Activated CD8-positive, alpha-beta T cell treated with anti-CD3 and anti-CD28 coated beads for 36 hours (primary cell): ENCODE data around the gene LAMB2. TPM values are rescaled to one million over a fixed set of nuclear protein-coding genes. Genes with fewer than 3 reads are reported as not detected.
A peak's percentile ranks its signal among the peaks of the same experiment; 100 is the strongest.

Experiments
- ATAC-seq: fragments of 200-7000 bp; cut with Tn5 transposase; one replicate; pipeline ENCODE4 v1.10.0; 2021; ENCODE audit warnings: mild to moderate bottlenecking, moderate library complexity
- CTCF ChIA-PET: fragments of 350-600 bp; sonication (Branson Sonifier 250); formaldehyde crosslinking; loops from one replicate; lab custom pipeline; 2021; ENCODE audit warnings: antibody characterized with exemption; lab: Charles Lee
- POLR2A ChIA-PET: fragments of 350-600 bp; sonication (Branson Sonifier 250); formaldehyde crosslinking; loops from one replicate; lab custom pipeline; 2021; ENCODE audit warnings: antibody characterized with exemption; lab: Charles Lee
- DNase-seq: peaks from one replicate; pipeline ENCODE4 v3.0.0-alpha.2; 2020
- H3K27ac Mint-ChIP-seq: one replicate; pipeline ENCODE4 v1.8.0; 2021; ENCODE audit warnings: mild to moderate bottlenecking, mixed read lengths
- H3K27me3 Mint-ChIP-seq: one replicate; pipeline ENCODE4 v1.8.0; 2021; ENCODE audit warnings: mixed read lengths
- H3K36me3 Mint-ChIP-seq: one replicate; pipeline ENCODE4 v1.8.0; 2021; ENCODE audit warnings: low read depth, mixed read lengths
- H3K4me1 Mint-ChIP-seq: one replicate; pipeline ENCODE4 v1.8.0; 2021; ENCODE audit warnings: low read depth, mixed read lengths
- H3K4me3 Mint-ChIP-seq: one replicate; pipeline ENCODE4 v1.8.0; 2021; ENCODE audit warnings: mild to moderate bottlenecking, moderate library complexity, mixed read lengths
- H3K9me3 Mint-ChIP-seq: one replicate; pipeline ENCODE4 v1.8.0; 2021; ENCODE audit warnings: mixed read lengths
- CTCF ChIP-seq: fragments of 200-600 bp; IDR thresholded peaks from one replicate; pipeline ENCODE4 v1.8.0; 2022; ENCODE audit warnings: antibody characterized with exemption, mild to moderate bottlenecking
- intact Hi-C: fragments of 100-400 bp; cut with micrococcal nuclease; formaldehyde crosslinking; loops from one replicate; pipeline ENCODE4 v1.10.0; 2022
- total RNA-seq, 2 experiments: library from RNA; stranded (reverse); gene quantifications; one replicate each; pipeline ENCODE4 v1.2.3, GENCODE V29; 2021

LAMB2 gene
- total RNA-seq, 2 experiments from 2014 or later: not detected

DNA sequence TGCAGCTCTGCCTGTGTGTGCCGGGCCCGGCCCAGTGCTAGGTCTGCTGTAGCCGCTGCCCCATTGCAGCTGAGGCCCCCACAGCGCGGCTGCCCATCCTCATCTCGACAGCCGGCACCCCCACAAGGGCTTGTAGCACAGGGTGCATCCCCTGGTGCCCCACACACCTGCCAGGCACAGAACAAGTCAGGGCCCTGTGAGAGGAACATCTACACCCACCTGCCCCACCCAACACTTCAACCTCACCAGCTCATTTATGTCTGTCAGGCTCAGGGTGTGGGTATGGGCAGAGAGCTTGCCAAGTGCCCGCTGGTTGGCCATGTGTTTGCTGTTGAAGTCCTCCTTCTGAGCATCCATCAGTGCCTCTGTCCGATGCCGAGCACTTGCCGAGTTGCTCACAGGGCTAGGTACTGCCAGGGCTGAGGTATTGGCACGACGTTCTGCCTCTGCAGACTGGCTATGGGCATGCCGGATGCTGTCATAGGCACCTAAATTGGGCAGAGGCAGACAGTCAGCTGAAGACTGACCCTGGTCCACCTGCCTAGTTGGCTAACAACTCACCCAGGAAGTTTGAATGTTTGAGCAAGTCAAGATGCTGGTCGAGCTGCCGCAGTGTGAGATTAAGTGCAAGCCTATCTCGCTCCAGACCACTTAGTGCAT, 9.8 kb downstream of the LAMB2 start:
- intact Hi-C loops: no loop called here
- ChIA-PET POLR2A (no interaction called here), CTCF (no interaction called here)
- no peak for TF ChIP-seq CTCF
- DNase-seq (no peak), ATAC-seq (no peak)
- Mint-ChIP-seq H3K27me3 (no peaks in the 10 kb centered on the region), H3K9me3 (no peaks in the 10 kb centered on the region), H3K27ac (no peak overlapping the region), H3K4me3 (no peak overlapping the region), H3K36me3 (peaks cover 5% of the 10 kb centered on the region), H3K4me1 (peaks cover 20% of the 10 kb centered on the region)

DNA sequence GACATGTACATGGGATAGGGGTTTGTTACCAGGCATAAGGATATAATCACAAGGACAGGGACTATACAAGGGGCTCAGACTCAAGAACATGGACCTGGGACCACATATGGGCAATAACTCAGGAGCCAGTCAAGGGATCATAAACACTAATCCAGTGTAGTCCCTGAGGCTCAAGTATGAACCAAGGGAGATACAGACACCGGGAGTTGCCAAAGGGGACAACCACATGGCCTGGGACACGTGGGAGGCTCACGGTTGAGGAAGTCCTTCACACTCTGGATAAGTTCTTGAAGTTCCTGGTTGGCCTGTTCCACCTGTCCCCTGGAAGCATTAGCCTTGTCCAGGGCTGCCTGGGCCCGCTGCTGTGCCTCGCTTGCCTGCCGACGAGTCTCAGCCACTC, 10.4 kb downstream of the LAMB2 start:
- Mint-ChIP-seq H3K9me3 (no peaks in the 10 kb centered on the region), H3K4me3 (no peak overlapping the region), H3K36me3 (peaks cover 7% of the 10 kb centered on the region), H3K4me1 (peaks cover 20% of the 10 kb centered on the region), H3K27me3 (no peaks in the 10 kb centered on the region), H3K27ac (peak overlapping the region; percentile 85)
- ATAC-seq (no peak), DNase-seq (no peak)
- intact Hi-C loops: no loop called here
- POLR2A ChIA-PET: no interaction called here
- TF ChIP-seq CTCF: no peak
- CTCF ChIA-PET: interaction anchor here (1.0 kb wide), 1 partner anchor 48 kb away, joined by 5 read pairs; the partner anchor contains the start of gene KLHDC8B

DNA sequence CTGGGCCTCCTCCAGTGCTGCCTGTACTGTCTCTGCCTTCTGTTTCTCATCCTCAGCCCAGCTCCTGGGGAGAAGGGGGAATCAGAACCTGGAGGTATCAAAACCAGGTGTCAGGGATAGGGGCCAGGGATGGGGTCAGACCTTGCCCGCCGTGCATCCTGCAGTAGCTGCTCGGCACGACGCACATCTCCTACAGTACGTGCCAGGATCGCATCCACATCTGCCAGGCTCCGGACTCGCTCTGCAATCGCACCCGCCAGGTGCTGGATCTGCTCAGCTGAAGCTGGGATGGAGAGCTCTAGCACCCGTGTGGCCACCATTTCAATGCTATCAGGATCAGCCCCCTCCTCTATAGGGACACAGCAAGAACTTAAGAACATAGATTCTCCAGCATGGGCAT, 10.8 kb downstream of the LAMB2 start:
- DNase-seq: no peak
- CTCF ChIA-PET: interaction anchor here (1.0 kb wide), 1 partner anchor 49 kb away, joined by 5 read pairs; the partner anchor contains the start of gene KLHDC8B
- Mint-ChIP-seq H3K9me3 (no peaks in the 10 kb centered on the region), H3K27ac (peak overlapping the region; percentile 85), H3K4me3 (peak overlapping the region; percentile 87), H3K4me1 (peaks cover 20% of the 10 kb centered on the region), H3K36me3 (peaks cover 7% of the 10 kb centered on the region), H3K27me3 (no peaks in the 10 kb centered on the region)
- TF ChIP-seq CTCF: no peak
- ATAC-seq: no peak
- POLR2A ChIA-PET: interaction anchor here (0.9 to 2.6 kb wide), 5 partner anchors 8 to 130 kb away, joined by 3 to 29 read pairs (median 5); partner anchors contain the start of gene QRICH1
- intact Hi-C loops: no loop called here

DNA sequence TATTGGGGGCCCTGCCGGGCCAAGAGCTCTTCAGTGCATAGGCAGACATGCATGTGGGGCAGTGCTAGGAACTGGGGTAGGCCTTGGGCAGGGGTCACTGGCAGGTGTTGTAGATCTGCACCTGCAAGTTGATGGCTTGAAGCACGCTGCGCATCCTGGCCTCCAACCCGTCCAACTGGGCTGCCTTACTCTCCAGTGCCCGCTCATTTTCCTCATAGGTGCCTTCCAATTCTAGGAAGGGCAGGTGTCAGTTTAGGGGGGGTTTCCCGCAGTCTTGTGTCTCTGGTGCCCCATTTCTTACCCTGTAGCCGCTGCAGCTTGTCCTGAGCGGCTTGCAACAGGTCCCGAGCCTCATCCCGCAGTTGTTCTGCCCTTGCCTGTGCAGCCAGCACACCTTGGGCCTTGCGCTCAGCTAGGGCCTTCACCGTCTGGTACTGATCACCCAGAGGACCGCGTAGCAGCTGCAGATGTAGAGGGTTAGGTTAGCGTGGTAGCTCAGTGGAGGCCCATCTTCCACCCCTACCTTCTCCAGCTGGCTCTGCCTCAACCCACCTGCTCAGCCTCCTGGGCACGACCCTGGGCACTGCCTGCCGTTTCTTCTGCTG, 11.6 kb downstream of the LAMB2 start:
- POLR2A ChIA-PET: interaction anchor here (0.8 to 2.6 kb wide), 11 partner anchors 9 to 238 kb away, joined by 3 to 29 read pairs (median 3); partner anchors contain the start of genes KLHDC8B, QRICH1 and WDR6
- no peak for DNase-seq
- TF ChIP-seq CTCF: no peak
- Mint-ChIP-seq H3K9me3 (no peaks in the 10 kb centered on the region), H3K27me3 (no peaks in the 10 kb centered on the region), H3K4me1 (peaks cover 20% of the 10 kb centered on the region), H3K36me3 (peaks cover 11% of the 10 kb centered on the region), H3K4me3 (peak overlapping the region; percentile 87), H3K27ac (peak overlapping the region; percentile 85)
- peak; percentile 10 for ATAC-seq
- intact Hi-C loops: no loop called here
- CTCF ChIA-PET: interaction anchor here (0.6 to 2.0 kb wide), 6 partner anchors 27 to 599 kb away, joined by 3 to 16 read pairs (median 4); partner anchors contain the start of genes KLHDC8B, NDUFAF3 and QRICH1
